Measurements from ENCODE around the gene NLGN1. TPM values are rescaled to one million over a fixed set of nuclear protein-coding genes. Genes with fewer than 3 reads are reported as not detected.

Gene NLGN1
- total and polyA plus RNA-seq, 9 of the 15 experiments (the other 6 are each of a cell fraction or from before 2014, with no cell fraction given), result under 0.01 to 0.01 TPM; not detected in 7

DNA sequence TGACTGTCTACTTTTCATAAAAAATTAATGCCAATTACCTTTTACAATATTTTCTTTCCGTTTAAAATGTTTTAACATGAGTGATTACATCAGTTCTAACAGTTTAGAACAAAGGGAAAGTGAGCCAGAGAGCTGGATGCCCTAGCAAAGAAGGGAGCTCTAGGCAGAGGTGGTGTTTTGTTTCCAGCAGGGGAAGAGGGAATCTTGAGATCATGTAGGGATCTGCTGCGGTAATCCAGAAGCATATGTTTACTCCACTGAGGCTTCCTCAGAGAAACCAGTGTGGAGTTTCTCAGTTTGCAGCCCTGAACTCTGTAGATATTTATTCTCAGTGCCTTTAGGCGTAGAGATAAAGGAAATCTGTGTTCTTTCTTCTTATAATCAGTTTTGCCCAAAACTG lies 399.3 kb downstream of the NLGN1 start:
- ChIA-PET POLR2A (no interaction called here), CTCF (ENCODE audit: low intra/inter-chr PET ratio) (no interaction called here)
- no peaks in the 10 kb centered on the region for H3K4me1 ChIP-seq (replicated peaks in 1 of 2; ENCODE audit: control insufficient read depth in 2 of 2, insufficient read depth in 2 of 2, low read length in 2 of 2)
- no peaks in the 10 kb centered on the region for H3K36me3 ChIP-seq (ENCODE audit: control insufficient read depth, insufficient read depth, low read length)
- no TSS peak for BruUV-seq (replicated peaks)
- no peaks in the 10 kb centered on the region for H3K27me3 ChIP-seq (ENCODE audit: control insufficient read depth in 2 of 2, insufficient read depth in 2 of 2, low read length in 2 of 2)
- intact Hi-C loops (cut with micrococcal nuclease) (no loop called here), in situ Hi-C loops (cut with MboI) (no loop called here)
- DNase-seq (ENCODE audit: extremely low read depth in 1 of 4, low spot score in 3 of 4) (no peak), ATAC-seq (no peak), FAIRE-seq (no peak)
- TF ChIP-seq HCFC1 (IDR thresholded peaks at IDR 0.05; ENCODE audit: low read depth, low read length) (no peak), POLR2G (IDR thresholded peaks at IDR 0.05; ENCODE audit: low read depth, low read length) (no peak), HDAC6 (IDR thresholded peaks at IDR 0.05; ENCODE audit: low read depth, low read length) (no peak), CHCHD3 (CRISPR knock-in tag; IDR thresholded peaks at IDR 0.05) (no peak), BACH1 (tag; IDR thresholded peaks at IDR 0.05) (no peak), NFXL1 (CRISPR knock-in tag; IDR thresholded peaks at IDR 0.05) (no peak), ZNF121 (CRISPR knock-in tag; conservative IDR thresholded peaks at IDR 0.05) (no peak), ELF1 (tag; IDR thresholded peaks at IDR 0.05) (no peak), FOXK1 (CRISPR knock-in tag; IDR thresholded peaks at IDR 0.05; ENCODE audit: borderline replicate concordance) (no peak)
- TF ChIP-seq, protein P1, sequence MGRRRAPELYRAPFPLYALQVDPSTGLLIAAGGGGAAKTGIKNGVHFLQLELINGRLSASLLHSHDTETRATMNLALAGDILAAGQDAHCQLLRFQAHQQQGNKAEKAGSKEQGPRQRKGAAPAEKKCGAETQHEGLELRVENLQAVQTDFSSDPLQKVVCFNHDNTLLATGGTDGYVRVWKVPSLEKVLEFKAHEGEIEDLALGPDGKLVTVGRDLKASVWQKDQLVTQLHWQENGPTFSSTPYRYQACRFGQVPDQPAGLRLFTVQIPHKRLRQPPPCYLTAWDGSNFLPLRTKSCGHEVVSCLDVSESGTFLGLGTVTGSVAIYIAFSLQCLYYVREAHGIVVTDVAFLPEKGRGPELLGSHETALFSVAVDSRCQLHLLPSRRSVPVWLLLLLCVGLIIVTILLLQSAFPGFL (CRISPR knock-in tag; IDR thresholded peaks at IDR 0.05), result no peak
- H3K9ac ChIP-seq (ENCODE audit: insufficient read depth in 1 of 2, low read depth in 2 of 2, low read length in 2 of 2), result no peak overlapping the region
- H2AFZ ChIP-seq (ENCODE audit: low read depth, low read length), result no peak overlapping the region
- H3K4me3 ChIP-seq, result no peak overlapping the region
- 0% methylated on average over 3 of the region's 3 CpGs for WGBS (ENCODE audit: insufficient coverage, low coverage, missing lambda C conversion rate)
- H3K4me2 ChIP-seq (ENCODE audit: insufficient read depth, low read length), result no peak overlapping the region
- H3K79me2 ChIP-seq (ENCODE audit: control insufficient read depth, insufficient read depth, low read length), result no peaks in the 10 kb centered on the region
- no peaks in the 10 kb centered on the region for H4K20me1 ChIP-seq (replicated peaks; ENCODE audit: control insufficient read depth, insufficient read depth, low read length)
- no peaks in the 10 kb centered on the region for H3K9me3 ChIP-seq (replicated peaks; ENCODE audit: control insufficient read depth, insufficient read depth, low read depth, low read length)
- H3K9me1 ChIP-seq (ENCODE audit: control insufficient read depth, insufficient read depth, low read length), result no peaks in the 10 kb centered on the region
- H3K27ac ChIP-seq (ENCODE audit: extremely low read depth, low read depth, low read length), result no peak overlapping the region
